Measurements from ENCODE around the gene SPDYE2B.
"Not testable (repeated sequence)": the region's sequence is repeated elsewhere in the genome, so short reads cannot be mapped to it uniquely, and the experiment has no call there.

GRCh38 chr7:102643404-102643803 lies 6.7 kb upstream of the SPDYE2B start:
- TF ChIP-seq ZNF512 (tag; IDR thresholded peaks at IDR 0.05); FOXK1 (CRISPR knock-in tag; IDR thresholded peaks at IDR 0.05; ENCODE audit: borderline replicate concordance); CTCF (IDR thresholded peaks at IDR 0.05 in 2 of 3, conservative IDR thresholded peaks at IDR 0.05 in 1 of 3; ENCODE audit: insufficient read depth in 2 of 3, low read depth in 1 of 3, low read length in 3 of 3); CAMTA2 (CRISPR knock-in tag; conservative IDR thresholded peaks at IDR 0.05); ELF4 (CRISPR knock-in tag; IDR thresholded peaks at IDR 0.05); SAFB (IDR thresholded peaks at IDR 0.05; ENCODE audit: borderline replicate concordance, low read depth, low read length); CHD4 (IDR thresholded peaks at IDR 0.05; ENCODE audit: insufficient read depth, insufficient replicate concordance, low read depth, low read length, poor library complexity, severe bottlenecking); RFX5 (IDR thresholded peaks at IDR 0.05; ENCODE audit: low read depth, low read length); SIX5 (IDR thresholded peaks at IDR 0.05; ENCODE audit: borderline replicate concordance in 1 of 2, insufficient read depth in 1 of 2, low read depth in 1 of 2, low read length in 2 of 2); ZNF24 (IDR thresholded peaks at IDR 0.05); BRD4 (IDR thresholded peaks at IDR 0.05); MEIS2 (IDR thresholded peaks at IDR 0.05; ENCODE audit: partially characterized antibody); MLX (CRISPR knock-in tag; conservative IDR thresholded peaks at IDR 0.05): not testable (repeated sequence)
